ENCODE data around the gene PTPN14.

DNA sequence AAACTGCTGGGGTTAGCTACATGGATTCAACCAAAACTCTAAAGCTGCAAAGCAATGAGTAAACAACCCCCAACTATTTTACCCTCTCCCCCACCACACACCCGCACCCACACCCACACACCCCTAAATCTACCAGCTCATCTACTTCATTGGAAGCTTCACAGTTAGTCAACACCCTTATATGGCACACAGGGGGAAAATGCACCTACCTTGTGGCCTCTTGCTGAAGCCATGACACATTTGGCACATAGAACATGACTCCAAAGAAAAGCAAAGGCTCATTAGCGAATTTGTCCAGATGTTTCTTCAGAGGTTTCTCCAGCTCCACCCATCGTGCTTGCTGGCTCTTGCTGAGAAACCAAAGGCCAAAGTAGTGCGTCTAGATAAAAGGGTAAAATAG, 99.8 kb downstream of the PTPN14 start:
- TF ChIP-seq POLR2AphosphoS5 (IDR thresholded peaks at IDR 0.05; ENCODE audit: low read depth, low read length) (no peak), TAF1 (IDR thresholded peaks at IDR 0.05; ENCODE audit: low read depth, low read length) (no peak), KDM5A (IDR thresholded peaks at IDR 0.05; ENCODE audit: low read length) (no peak), RAD21 (IDR thresholded peaks at IDR 0.05 in 1 of 2, conservative IDR thresholded peaks at IDR 0.05 in 1 of 2; ENCODE audit: low read depth in 2 of 2, low read length in 2 of 2) (no peak), SIN3A (conservative IDR thresholded peaks at IDR 0.05 in 1 of 2, IDR thresholded peaks at IDR 0.05 in 1 of 2; ENCODE audit: low read depth in 1 of 2, low read length in 2 of 2) (no peak), TEAD4 (IDR thresholded peaks at IDR 0.05; ENCODE audit: low read depth, low read length) (no peak), POLR2A (IDR thresholded peaks at IDR 0.05; ENCODE audit: control extremely low read depth in 1 of 2, low read depth in 2 of 2, low read length in 2 of 2) (no peak), GABPA (IDR thresholded peaks at IDR 0.05; ENCODE audit: borderline replicate concordance, insufficient read depth, low read length) (no peak), SRF (IDR thresholded peaks at IDR 0.05; ENCODE audit: low read depth, low read length) (no peak)
- TF ChIP-seq, protein P1, sequence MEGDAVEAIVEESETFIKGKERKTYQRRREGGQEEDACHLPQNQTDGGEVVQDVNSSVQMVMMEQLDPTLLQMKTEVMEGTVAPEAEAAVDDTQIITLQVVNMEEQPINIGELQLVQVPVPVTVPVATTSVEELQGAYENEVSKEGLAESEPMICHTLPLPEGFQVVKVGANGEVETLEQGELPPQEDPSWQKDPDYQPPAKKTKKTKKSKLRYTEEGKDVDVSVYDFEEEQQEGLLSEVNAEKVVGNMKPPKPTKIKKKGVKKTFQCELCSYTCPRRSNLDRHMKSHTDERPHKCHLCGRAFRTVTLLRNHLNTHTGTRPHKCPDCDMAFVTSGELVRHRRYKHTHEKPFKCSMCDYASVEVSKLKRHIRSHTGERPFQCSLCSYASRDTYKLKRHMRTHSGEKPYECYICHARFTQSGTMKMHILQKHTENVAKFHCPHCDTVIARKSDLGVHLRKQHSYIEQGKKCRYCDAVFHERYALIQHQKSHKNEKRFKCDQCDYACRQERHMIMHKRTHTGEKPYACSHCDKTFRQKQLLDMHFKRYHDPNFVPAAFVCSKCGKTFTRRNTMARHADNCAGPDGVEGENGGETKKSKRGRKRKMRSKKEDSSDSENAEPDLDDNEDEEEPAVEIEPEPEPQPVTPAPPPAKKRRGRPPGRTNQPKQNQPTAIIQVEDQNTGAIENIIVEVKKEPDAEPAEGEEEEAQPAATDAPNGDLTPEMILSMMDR (IDR thresholded peaks at IDR 0.05; ENCODE audit: control extremely low read depth in 1 of 3, insufficient read depth in 1 of 3, low read depth in 1 of 3, low read length in 3 of 3) = no peak
